Suprapubic skin (tissue), 4 donors: ENCODE results near the gene HOXD3. TPM values are rescaled to one million over a fixed set of nuclear protein-coding genes. Genes with fewer than 3 reads are reported as not detected.

Experiments used
- DNase-seq, 2 donors: peaks; one replicate each; pipeline ENCODE4 v3.0.0-alpha.2; 2019; ENCODE audit warnings: low spot score in 2 of 2
- H3K27ac ChIP-seq: fragments of 200-600 bp; sonication (generic); one replicate; pipeline ENCODE4 v1.5.1; 2019
- H3K27me3 ChIP-seq: fragments of 200-600 bp; sonication (generic); one replicate; pipeline ENCODE4 v1.5.1; 2019
- H3K36me3 ChIP-seq: fragments of 200-600 bp; sonication (generic); one replicate; pipeline ENCODE4 v1.5.1; 2019
- H3K4me1 ChIP-seq: fragments of 200-600 bp; sonication (generic); one replicate; pipeline ENCODE4 v1.5.1; 2019
- H3K4me3 ChIP-seq: fragments of 200-600 bp; sonication (generic); one replicate; pipeline ENCODE4 v1.5.1; 2019; ENCODE audit warnings: mild to moderate bottlenecking
- H3K9me3 ChIP-seq: fragments of 200-600 bp; sonication (generic); one replicate; pipeline ENCODE4 v1.5.1; 2019
- EP300 ChIP-seq: sonication (generic); formaldehyde crosslinking; IDR thresholded peaks from one replicate; pipeline ENCODE4 v1.6.1; 2017; ENCODE audit warnings: antibody characterized with exemption
- POLR2A ChIP-seq, 2 donors: fragments of 450-650 bp; IDR thresholded peaks; one replicate each; pipeline ENCODE4 v1.6.1; 2017; ENCODE audit warnings: antibody characterized with exemption in 2 of 2, mild to moderate bottlenecking in 2 of 2, moderate library complexity in 2 of 2
- POLR2AphosphoS5 ChIP-seq, 3 donors: sonication (generic); formaldehyde crosslinking; IDR thresholded peaks; one replicate each; pipeline ENCODE4 v1.6.1; 2017; ENCODE audit warnings: antibody characterized with exemption in 3 of 3
- WGBS: methylation state at CpG from one replicate; pipeline ENCODE4 v1.1.5; 2018; 5-methylcytosine and 5-hydroxymethylcytosine counted together
- total RNA-seq, 4 donors: library from RNA; depleted of rRNA; stranded (reverse); fragments of >200 nt; gene quantifications; one replicate each; pipeline ENCODE4 v1.1.0, GENCODE V29; 2016
- TF ChIP-seq, protein P1 (sequence below), 2 donors: fragments of 200-600 bp in 1 of 2; fragments of 450-650 bp in 1 of 2; sonication (generic) in 1 of 2; IDR thresholded peaks; one replicate each; pipeline ENCODE4 v1.5.1; 2016 to 2019; ENCODE audit warnings: antibody characterized with exemption in 2 of 2, mild to moderate bottlenecking in 1 of 2, moderate library complexity in 1 of 2

HOXD3 gene
- total RNA-seq, 4 donors from 2014 or later, result 0.49 to 3.5 (median 1.5) TPM

DNA sequence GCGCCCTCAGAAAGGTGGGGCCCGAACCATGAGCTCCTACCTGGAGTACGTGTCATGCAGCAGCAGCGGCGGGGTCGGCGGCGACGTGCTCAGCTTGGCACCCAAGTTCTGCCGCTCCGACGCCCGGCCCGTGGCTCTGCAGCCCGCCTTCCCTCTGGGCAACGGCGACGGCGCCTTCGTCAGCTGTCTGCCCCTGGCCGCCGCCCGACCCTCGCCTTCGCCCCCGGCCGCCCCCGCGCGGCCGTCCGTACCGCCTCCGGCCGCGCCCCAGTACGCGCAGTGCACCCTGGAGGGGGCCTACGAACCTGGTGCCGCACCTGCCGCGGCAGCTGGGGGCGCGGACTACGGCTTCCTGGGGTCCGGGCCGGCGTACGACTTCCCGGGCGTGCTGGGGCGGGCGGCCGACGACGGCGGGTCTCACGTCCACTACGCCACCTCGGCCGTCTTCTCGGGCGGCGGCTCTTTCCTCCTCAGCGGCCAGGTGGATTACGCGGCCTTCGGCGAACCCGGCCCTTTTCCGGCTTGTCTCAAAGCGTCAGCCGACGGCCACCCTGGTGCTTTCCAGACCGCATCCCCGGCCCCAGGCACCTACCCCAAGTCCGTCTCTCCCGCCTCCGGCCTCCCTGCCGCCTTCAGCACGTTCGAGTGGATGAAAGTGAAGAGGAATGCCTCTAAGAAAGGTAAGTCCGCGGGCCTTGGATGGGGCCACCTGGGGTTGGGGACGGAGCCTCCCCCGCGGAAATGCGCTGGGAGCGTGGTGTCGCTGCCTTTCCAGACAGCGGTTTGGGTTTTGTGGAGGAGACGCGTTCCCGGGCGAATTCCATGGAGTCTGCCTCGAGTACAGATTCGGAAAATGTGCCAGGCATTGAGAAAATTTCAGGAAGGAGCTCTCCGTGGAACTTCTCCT lies 31.9 kb downstream of the HOXD3 start:
- peak; percentile 63 to 80 for DNase-seq
- H3K9me3 ChIP-seq, result no peaks in the 10 kb centered on the region
- H3K36me3 ChIP-seq, result no peaks in the 10 kb centered on the region
- no peak overlapping the region for H3K27ac ChIP-seq
- TF ChIP-seq, protein P1, sequence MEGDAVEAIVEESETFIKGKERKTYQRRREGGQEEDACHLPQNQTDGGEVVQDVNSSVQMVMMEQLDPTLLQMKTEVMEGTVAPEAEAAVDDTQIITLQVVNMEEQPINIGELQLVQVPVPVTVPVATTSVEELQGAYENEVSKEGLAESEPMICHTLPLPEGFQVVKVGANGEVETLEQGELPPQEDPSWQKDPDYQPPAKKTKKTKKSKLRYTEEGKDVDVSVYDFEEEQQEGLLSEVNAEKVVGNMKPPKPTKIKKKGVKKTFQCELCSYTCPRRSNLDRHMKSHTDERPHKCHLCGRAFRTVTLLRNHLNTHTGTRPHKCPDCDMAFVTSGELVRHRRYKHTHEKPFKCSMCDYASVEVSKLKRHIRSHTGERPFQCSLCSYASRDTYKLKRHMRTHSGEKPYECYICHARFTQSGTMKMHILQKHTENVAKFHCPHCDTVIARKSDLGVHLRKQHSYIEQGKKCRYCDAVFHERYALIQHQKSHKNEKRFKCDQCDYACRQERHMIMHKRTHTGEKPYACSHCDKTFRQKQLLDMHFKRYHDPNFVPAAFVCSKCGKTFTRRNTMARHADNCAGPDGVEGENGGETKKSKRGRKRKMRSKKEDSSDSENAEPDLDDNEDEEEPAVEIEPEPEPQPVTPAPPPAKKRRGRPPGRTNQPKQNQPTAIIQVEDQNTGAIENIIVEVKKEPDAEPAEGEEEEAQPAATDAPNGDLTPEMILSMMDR (IDR thresholded peaks at IDR 0.05), result no peak
- TF ChIP-seq POLR2AphosphoS5 (IDR thresholded peaks at IDR 0.05) (no peak), EP300 (no peak), POLR2A (IDR thresholded peaks at IDR 0.05) (no peak)
- WGBS, result 4% methylated on average over 56 of the region's 98 CpGs
- peak overlapping the region; percentile 62 for H3K4me3 ChIP-seq
- H3K27me3 ChIP-seq, result peaks cover 83% of the 10 kb centered on the region
- H3K4me1 ChIP-seq, result peaks cover 24% of the 10 kb centered on the region

DNA sequence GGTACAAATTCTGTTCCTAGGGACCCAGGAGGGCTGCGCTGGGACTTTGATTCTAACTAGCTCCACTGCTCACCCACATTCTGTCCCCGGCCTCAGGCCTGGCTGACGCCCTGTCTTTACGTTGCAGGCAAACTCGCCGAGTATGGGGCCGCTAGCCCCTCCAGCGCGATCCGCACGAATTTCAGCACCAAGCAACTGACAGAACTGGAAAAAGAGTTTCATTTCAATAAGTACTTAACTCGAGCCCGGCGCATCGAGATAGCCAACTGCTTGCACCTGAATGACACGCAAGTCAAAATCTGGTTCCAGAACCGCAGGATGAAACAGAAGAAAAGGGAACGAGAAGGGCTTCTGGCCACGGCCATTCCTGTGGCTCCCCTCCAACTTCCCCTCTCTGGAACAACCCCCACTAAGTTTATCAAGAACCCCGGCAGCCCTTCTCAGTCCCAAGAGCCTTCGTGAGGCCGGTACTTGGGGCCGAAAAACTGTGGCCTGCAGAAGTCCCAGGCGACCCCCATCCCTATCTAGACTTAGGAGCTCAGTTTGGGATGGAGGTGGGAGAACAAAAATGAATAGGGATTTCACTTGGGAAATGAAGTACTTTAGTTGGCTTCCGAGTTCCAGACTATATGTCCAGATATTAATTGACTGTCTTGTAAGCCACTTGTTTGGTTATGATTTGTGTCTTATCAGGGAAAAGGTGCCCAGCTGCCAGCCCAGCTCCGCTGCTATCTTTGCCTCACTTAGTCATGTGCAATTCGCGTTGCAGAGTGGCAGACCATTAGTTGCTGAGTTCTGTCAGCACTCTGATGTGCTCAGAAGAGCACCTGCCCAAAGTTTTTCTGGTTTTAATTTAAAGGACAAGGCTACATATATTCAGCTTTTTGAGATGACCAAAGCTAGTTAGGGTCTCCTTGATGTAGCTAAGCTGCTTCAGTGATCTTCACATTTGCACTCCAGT lies 32.9 kb downstream of the HOXD3 start:
- Histone ChIP-seq H3K27me3 (peaks cover 84% of the 10 kb centered on the region), H3K27ac (no peak overlapping the region), H3K9me3 (no peaks in the 10 kb centered on the region), H3K36me3 (no peaks in the 10 kb centered on the region), H3K4me3 (peak overlapping the region; percentile 62), H3K4me1 (peaks cover 24% of the 10 kb centered on the region)
- TF ChIP-seq EP300 (no peak), POLR2A (IDR thresholded peaks at IDR 0.05) (no peak), POLR2AphosphoS5 (IDR thresholded peaks at IDR 0.05) (no peak)
- TF ChIP-seq, protein P1 (IDR thresholded peaks at IDR 0.05), result no peak
- WGBS, result 41% methylated on average over 19 of the region's 28 CpGs
- DNase-seq, result no peak

DNA sequence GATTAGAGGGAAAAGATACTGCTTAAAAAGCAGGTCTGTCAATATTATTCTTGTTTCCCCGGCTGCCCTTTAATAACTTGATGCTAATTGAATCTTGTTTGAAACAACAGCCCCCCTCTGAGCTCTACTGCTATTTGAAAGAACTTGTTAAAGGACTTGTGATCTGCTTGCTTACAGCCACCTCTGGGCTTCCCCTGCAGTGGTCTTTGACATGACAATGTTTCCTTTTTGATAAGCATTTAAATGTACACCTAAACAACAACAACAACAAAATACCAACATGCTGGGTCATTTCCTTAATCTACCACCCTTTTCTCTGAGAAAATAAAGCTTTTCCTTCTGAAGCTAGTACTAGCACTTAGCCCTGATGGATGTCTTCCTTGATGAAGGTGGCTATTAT lies 35.2 kb downstream of the HOXD3 start:
- Histone ChIP-seq H3K4me3 (no peak overlapping the region), H3K9me3 (no peaks in the 10 kb centered on the region), H3K27ac (no peak overlapping the region), H3K36me3 (no peaks in the 10 kb centered on the region), H3K4me1 (peaks cover 24% of the 10 kb centered on the region), H3K27me3 (peaks cover 74% of the 10 kb centered on the region)
- no peak for DNase-seq
- 29% methylated on average over 1 of the region's 1 CpG for WGBS
- TF ChIP-seq POLR2A (IDR thresholded peaks at IDR 0.05), result no peak
- TF ChIP-seq EP300, result no peak
- no peak for TF ChIP-seq POLR2AphosphoS5 (IDR thresholded peaks at IDR 0.05)
- TF ChIP-seq, protein P1 (IDR thresholded peaks at IDR 0.05), result no peak

DNA sequence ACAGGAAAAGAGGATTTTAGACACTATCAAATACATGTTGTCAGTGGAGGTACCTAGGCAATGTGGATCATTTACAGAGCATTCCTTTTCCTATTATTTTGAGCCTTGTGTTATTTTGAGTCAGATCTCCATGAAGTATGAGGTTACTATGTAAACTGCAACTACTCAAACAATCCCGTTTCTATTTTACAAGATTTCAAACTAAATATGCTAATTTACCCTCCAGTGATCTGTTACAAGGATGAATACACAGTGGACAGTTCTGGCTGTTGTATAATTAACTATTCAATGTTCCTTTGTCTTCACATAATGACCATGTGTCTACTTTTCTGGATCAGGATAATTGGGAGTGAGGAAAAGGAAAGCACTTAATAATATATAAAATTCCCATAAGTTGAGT lies 35.9 kb downstream of the HOXD3 start:
- Histone ChIP-seq H3K9me3 (no peaks in the 10 kb centered on the region), H3K4me3 (no peak overlapping the region), H3K27me3 (peaks cover 76% of the 10 kb centered on the region), H3K4me1 (peaks cover 19% of the 10 kb centered on the region), H3K27ac (no peak overlapping the region), H3K36me3 (no peaks in the 10 kb centered on the region)
- DNase-seq, result no peak
- WGBS, result 38% methylated on average over 1 of the region's 1 CpG
- TF ChIP-seq POLR2AphosphoS5 (IDR thresholded peaks at IDR 0.05), result no peak
- TF ChIP-seq, protein P1 (IDR thresholded peaks at IDR 0.05), result no peak
- no peak for TF ChIP-seq POLR2A (IDR thresholded peaks at IDR 0.05)
- no peak for TF ChIP-seq EP300
